ENCODE measurements around the gene C6orf136.

The C6orf136 gene

GRCh38 chr6:30647242-30648116 is 546 bp downstream of the C6orf136 start:
- Histone ChIP-seq H3K79me2 (ENCODE audit: insufficient read depth, low read length) (peaks cover 39% of the 10 kb centered on the region), H3K4me3 (ENCODE audit: insufficient read depth, low read length, poor library complexity, severe bottlenecking) (peak overlapping the region; percentile 80), H3K27ac (ENCODE audit: low read depth, low read length) (peak overlapping the region; percentile 82), H3K9ac (ENCODE audit: low read length) (peak overlapping the region; percentile 89), H3K9me3 (ENCODE audit: insufficient read depth, low read length) (no peaks in the 10 kb centered on the region), H3K27me3 (ENCODE audit: low read length) (no peaks in the 10 kb centered on the region), H3K9me2 (replicated peaks; ENCODE audit: insufficient read depth, low read length) (no peaks in the 10 kb centered on the region), H2AFZ (ENCODE audit: low read depth, low read length, severe bottlenecking) (peak overlapping the region; percentile 79), H3K36me3 (ENCODE audit: low read length) (peaks cover 4% of the 10 kb centered on the region; the same call in 1 of the 2 replicates), H4K20me1 (ENCODE audit: low read depth, low read length) (peaks cover 8% of the 10 kb centered on the region; the same call in 1 of the 2 replicates), H3K4me2 (ENCODE audit: low read depth, low read length, poor library complexity, severe bottlenecking) (peak overlapping the region; percentile 97), H3F3A (ENCODE audit: insufficient read depth) (peaks cover 13% of the 10 kb centered on the region)
- TF ChIP-seq EZH2phosphoT487 (conservative IDR thresholded peaks at IDR 0.05; ENCODE audit: low read length) (no peak), CTCF (IDR thresholded peaks at IDR 0.05; ENCODE audit: insufficient read depth, low read length, poor library complexity, severe bottlenecking) (no peak)

- no peak overlapping the region for H3K4me2 ChIP-seq (ENCODE audit: low read depth, low read length, poor library complexity, severe bottlenecking)
- H3K9me3 ChIP-seq (ENCODE audit: insufficient read depth, low read length), result no peaks in the 10 kb centered on the region
- peaks cover 25% of the 10 kb centered on the region for H3F3A ChIP-seq (ENCODE audit: insufficient read depth)
- H3K9ac ChIP-seq (ENCODE audit: low read length), result no peak overlapping the region
- H3K36me3 ChIP-seq (ENCODE audit: low read length), result peaks cover 7% of the 10 kb centered on the region; the same call in 1 of the 2 replicates
- TF ChIP-seq EZH2phosphoT487 (conservative IDR thresholded peaks at IDR 0.05; ENCODE audit: low read length) (no peak), CTCF (IDR thresholded peaks at IDR 0.05; ENCODE audit: insufficient read depth, low read length, poor library complexity, severe bottlenecking) (no peak)
- no peak overlapping the region for H3K27ac ChIP-seq (ENCODE audit: low read depth, low read length)
- H3K9me2 ChIP-seq (replicated peaks; ENCODE audit: insufficient read depth, low read length), result no peaks in the 10 kb centered on the region
- H2AFZ ChIP-seq (ENCODE audit: low read depth, low read length, severe bottlenecking), result no peak overlapping the region
- H3K4me3 ChIP-seq (ENCODE audit: insufficient read depth, low read length, poor library complexity, severe bottlenecking), result no peak overlapping the region
- peaks cover 8% of the 10 kb centered on the region; the same call in 1 of the 2 replicates for H4K20me1 ChIP-seq (ENCODE audit: low read depth, low read length)
- H3K27me3 ChIP-seq (ENCODE audit: low read length), result no peaks in the 10 kb centered on the region
- H3K79me2 ChIP-seq (ENCODE audit: insufficient read depth, low read length), result peaks cover 33% of the 10 kb centered on the region
Observed at GRCh38 chr6:30651143-30651542, 4.2 kb downstream of the C6orf136 start.

GRCh38 chr6:30654798-30655742 is 8.1 kb downstream of the C6orf136 start:
- Histone ChIP-seq H3K27ac (ENCODE audit: low read depth, low read length) (no peak overlapping the region), H3K4me2 (ENCODE audit: low read depth, low read length, poor library complexity, severe bottlenecking) (no peak overlapping the region), H2AFZ (ENCODE audit: low read depth, low read length, severe bottlenecking) (no peak overlapping the region), H3K9ac (ENCODE audit: low read length) (no peak overlapping the region), H3K4me3 (ENCODE audit: insufficient read depth, low read length, poor library complexity, severe bottlenecking) (no peak overlapping the region), H3F3A (ENCODE audit: insufficient read depth) (peaks cover 19% of the 10 kb centered on the region), H4K20me1 (ENCODE audit: low read depth, low read length) (no peaks in the 10 kb centered on the region), H3K79me2 (ENCODE audit: insufficient read depth, low read length) (no peaks in the 10 kb centered on the region), H3K9me3 (ENCODE audit: insufficient read depth, low read length) (no peaks in the 10 kb centered on the region), H3K27me3 (ENCODE audit: low read length) (no peaks in the 10 kb centered on the region), H3K36me3 (ENCODE audit: low read length) (peaks cover 10% of the 10 kb centered on the region; the same call in 1 of the 2 replicates), H3K9me2 (replicated peaks; ENCODE audit: insufficient read depth, low read length) (no peaks in the 10 kb centered on the region)
- no peak for TF ChIP-seq EZH2phosphoT487 (conservative IDR thresholded peaks at IDR 0.05; ENCODE audit: low read length)
- no peak for TF ChIP-seq CTCF (IDR thresholded peaks at IDR 0.05; ENCODE audit: insufficient read depth, low read length, poor library complexity, severe bottlenecking)
